Effector memory CD8-positive, alpha-beta T cell (primary cell): ENCODE data around the gene CUBN.

Source experiments
- ATAC-seq: fragments of 150-1000 bp; cut with Tn5 transposase; replicated peaks from 2 replicates; pipeline ENCODE4 v1.10.0; 2021; ENCODE audit warnings: mild to moderate bottlenecking, moderate library complexity
- DNase-seq, 3 experiments: peaks; one replicate each; pipeline ENCODE4 v3.0.0; 2021
- H3K27ac Mint-ChIP-seq, 2 donors: one replicate each; pipeline ENCODE4 v1.8.0; 2022; ENCODE audit warnings: mild to moderate bottlenecking in 2 of 2, mixed read lengths in 2 of 2, moderate library complexity in 2 of 2
- H3K27me3 Mint-ChIP-seq, 2 donors: one replicate each; pipeline ENCODE4 v1.8.0; 2022; ENCODE audit warnings: mixed read lengths in 2 of 2
- H3K36me3 Mint-ChIP-seq: one replicate; pipeline ENCODE4 v1.8.0; 2022; ENCODE audit warnings: mild to moderate bottlenecking, moderate library complexity, mixed read lengths; ENCODE audit not compliant: insufficient read depth
- H3K4me1 Mint-ChIP-seq, 2 donors: one replicate each; pipeline ENCODE4 v1.8.0; 2022; ENCODE audit warnings: low read depth in 2 of 2, mixed read lengths in 2 of 2
- H3K4me3 Mint-ChIP-seq, 2 donors: one replicate each; pipeline ENCODE4 v1.8.0; 2022; ENCODE audit warnings: mild to moderate bottlenecking in 2 of 2, mixed read lengths in 2 of 2, moderate library complexity in 2 of 2
- H3K9me3 Mint-ChIP-seq, 2 donors: one replicate each; pipeline ENCODE4 v1.8.0; 2022; ENCODE audit warnings: mixed read lengths in 2 of 2

CUBN gene

DNA sequence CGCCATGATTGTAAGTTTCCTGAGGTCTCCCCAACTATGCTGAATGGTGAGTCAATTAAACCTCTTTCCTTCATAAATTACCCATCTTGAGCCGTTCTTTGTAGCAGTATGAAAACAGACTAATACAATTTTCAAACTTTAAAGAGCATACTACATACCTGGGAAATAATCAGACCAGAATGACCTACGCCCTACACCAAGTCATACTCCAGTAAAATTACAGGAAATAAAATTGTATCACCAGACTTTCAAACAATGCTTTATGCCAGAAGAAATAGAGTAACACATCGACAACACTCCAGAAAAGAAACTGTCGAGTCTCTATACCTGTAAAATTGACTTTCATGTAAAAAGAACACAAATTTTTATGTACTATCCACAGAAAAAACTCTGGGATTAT, 331.0 kb downstream of the CUBN start:
- DNase-seq (no peak), ATAC-seq (no peak)
- Mint-ChIP-seq H3K36me3 (peaks cover 5% of the 10 kb centered on the region), H3K9me3 (no peaks in the 10 kb centered on the region), H3K27me3 (no peaks in the 10 kb centered on the region), H3K4me3 (no peak overlapping the region), H3K4me1 (peaks cover 32 to 57% of the 10 kb centered on the region in 2 donors), H3K27ac (peak overlapping the region; percentile 18 to 46)

GRCh38 chr10:16795410-16796073, 334.1 kb downstream of the CUBN start:
- ATAC-seq, result no peak
- no peaks in the 10 kb centered on the region for H3K9me3 Mint-ChIP-seq
- peaks cover 5% of the 10 kb centered on the region for H3K36me3 Mint-ChIP-seq
- H3K27me3 Mint-ChIP-seq, result no peaks in the 10 kb centered on the region
- H3K27ac Mint-ChIP-seq, result peak overlapping the region in 1 of 2 donors; percentile 36
- H3K4me1 Mint-ChIP-seq, result peaks cover 22 to 40% of the 10 kb centered on the region in 2 donors
- no peak overlapping the region for H3K4me3 Mint-ChIP-seq
- DNase-seq, result no peak

- ATAC-seq (no peak), DNase-seq (no peak)
- H3K4me1 Mint-ChIP-seq, result peaks cover 17 to 27% of the 10 kb centered on the region in 2 donors
- H3K4me3 Mint-ChIP-seq, result no peak overlapping the region
- no peak overlapping the region for H3K27ac Mint-ChIP-seq
- H3K36me3 Mint-ChIP-seq, result peaks cover 5% of the 10 kb centered on the region
- no peaks in the 10 kb centered on the region for H3K27me3 Mint-ChIP-seq
- no peaks in the 10 kb centered on the region for H3K9me3 Mint-ChIP-seq
Measured at GRCh38 chr10:16794005-16794404, 335.6 kb downstream of the CUBN start.

DNA sequence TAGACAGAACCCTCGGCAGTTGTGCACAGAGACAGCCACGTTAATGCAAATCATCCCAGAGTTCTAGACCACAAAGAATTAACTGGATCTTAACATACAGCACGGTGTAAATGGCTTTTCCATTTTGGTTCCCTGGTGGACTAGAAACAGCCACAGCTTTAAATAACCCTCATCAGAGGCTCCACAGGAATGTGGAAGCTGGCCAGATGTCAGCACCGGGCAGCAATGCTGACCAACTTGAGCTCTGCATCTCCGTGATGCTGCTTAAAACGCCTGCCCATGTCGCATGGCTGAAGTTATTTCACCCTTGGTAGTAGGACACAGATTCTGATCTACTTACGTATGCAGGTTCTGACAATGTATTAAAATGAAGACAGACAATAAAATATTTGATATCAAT, 336.9 kb downstream of the CUBN start:
- ATAC-seq (no peak), DNase-seq (no peak)
- H3K27ac Mint-ChIP-seq, result no peak overlapping the region
- no peaks in the 10 kb centered on the region for H3K9me3 Mint-ChIP-seq
- H3K4me3 Mint-ChIP-seq, result no peak overlapping the region
- no peaks in the 10 kb centered on the region for H3K27me3 Mint-ChIP-seq
- H3K4me1 Mint-ChIP-seq, result peaks cover 24 to 32% of the 10 kb centered on the region in 2 donors
- H3K36me3 Mint-ChIP-seq, result peaks cover under 1% of the 10 kb centered on the region

DNA sequence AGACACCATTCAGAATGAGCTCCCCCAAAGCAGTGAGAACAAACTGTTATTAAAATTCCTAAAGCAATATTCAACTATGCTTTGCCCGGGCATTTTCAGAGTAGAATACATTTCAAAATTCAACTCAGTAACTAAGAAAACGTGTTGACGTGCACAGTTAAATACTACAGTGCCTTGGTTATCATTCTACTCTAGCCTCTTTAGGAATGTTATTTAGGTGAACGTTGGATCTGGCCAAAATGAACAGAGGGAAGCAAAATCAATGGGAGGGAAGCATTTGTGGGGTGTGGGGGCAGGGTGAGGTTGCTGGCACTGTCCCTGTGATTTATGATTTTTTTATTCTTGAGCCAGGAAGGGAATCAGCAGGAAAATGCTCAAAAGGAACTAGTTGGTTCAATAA, 339.8 kb downstream of the CUBN start:
- peak overlapping the region; percentile 90 to 98 for H3K27ac Mint-ChIP-seq
- no peaks in the 10 kb centered on the region for H3K27me3 Mint-ChIP-seq
- ATAC-seq, result no peak
- H3K36me3 Mint-ChIP-seq, result peaks cover 7% of the 10 kb centered on the region
- DNase-seq, result no peak
- peaks cover 22 to 26% of the 10 kb centered on the region in 2 donors for H3K4me1 Mint-ChIP-seq
- no peak overlapping the region for H3K4me3 Mint-ChIP-seq
- H3K9me3 Mint-ChIP-seq, result peaks cover 2 to 7% of the 10 kb centered on the region in 2 donors

DNA sequence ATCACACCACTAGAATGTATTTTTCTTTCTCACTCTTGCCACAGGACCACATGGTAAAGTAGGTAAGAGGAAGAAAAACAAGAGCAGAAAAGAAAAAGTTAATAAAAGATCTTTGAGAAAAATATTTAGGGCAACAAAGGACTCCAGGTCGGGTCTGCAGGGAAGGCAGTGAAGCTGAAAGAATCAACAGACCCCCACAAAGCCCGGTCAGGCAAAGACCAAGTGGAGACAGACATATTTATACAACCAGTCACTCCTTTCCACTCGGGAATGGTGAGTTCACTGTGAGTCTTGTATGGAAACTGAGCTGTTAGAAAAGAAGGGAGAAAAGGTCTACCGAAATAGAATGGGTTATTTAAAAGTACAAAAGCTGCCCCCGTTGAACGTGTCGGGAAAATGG, 340.4 kb downstream of the CUBN start:
- peaks cover 7% of the 10 kb centered on the region for H3K36me3 Mint-ChIP-seq
- no peak for ATAC-seq
- H3K27ac Mint-ChIP-seq, result peak overlapping the region; percentile 90 to 98

DNA sequence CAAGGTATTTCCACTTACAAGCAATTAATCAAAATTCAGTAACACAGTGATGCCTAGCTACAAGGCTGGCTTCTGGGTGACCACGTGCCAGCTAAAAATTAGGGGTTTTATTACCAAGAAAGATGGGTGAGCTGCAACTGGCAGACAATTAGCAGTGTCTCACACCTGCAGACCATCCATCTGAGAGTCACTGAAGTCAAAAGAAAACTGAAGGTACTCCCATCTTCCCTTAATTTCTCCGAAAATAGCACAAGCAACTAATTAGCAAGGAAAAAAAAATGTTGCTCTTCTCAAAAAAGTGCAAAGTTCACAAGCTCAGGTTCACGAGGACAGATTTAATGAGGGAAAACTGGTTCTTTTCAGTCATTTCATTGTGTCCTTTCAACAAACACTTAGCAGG, 340.8 kb downstream of the CUBN start:
- H3K9me3 Mint-ChIP-seq, result peaks cover 2 to 7% of the 10 kb centered on the region in 2 donors
- peaks cover 7% of the 10 kb centered on the region for H3K36me3 Mint-ChIP-seq
- H3K27me3 Mint-ChIP-seq, result no peaks in the 10 kb centered on the region
- DNase-seq (no peak), ATAC-seq (no peak)
- H3K27ac Mint-ChIP-seq, result peak overlapping the region; percentile 90 to 98
- H3K4me1 Mint-ChIP-seq, result peaks cover 22 to 26% of the 10 kb centered on the region in 2 donors
- H3K4me3 Mint-ChIP-seq, result peak overlapping the region in 1 of 2 donors; percentile 71

More for the DNA sequence above, 340.4 kb downstream of the CUBN start:
- Mint-ChIP-seq H3K27me3 (no peaks in the 10 kb centered on the region), H3K4me1 (peaks cover 22 to 26% of the 10 kb centered on the region in 2 donors), H3K9me3 (peaks cover 2 to 7% of the 10 kb centered on the region in 2 donors), H3K4me3 (no peak overlapping the region)
- no peak for DNase-seq

DNA sequence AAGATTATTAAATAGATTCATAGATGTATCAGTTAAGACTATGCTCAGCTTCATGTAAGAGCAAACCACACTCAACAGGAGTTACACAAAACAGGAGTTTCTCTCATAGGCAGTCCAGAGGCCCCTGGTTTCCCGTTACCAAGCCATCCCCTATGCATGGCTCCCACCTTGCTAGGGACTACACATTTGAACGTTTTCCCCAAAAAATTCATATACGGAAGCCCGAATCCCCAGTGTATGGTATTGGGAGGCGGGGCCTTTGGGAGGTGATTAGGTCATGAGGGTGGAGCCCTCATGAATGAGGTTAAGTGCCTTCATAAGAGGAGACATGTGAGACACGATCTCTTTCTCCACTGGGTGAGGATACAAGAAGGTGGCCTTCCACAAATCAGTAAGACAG, 341.5 kb downstream of the CUBN start:
- H3K27ac Mint-ChIP-seq, result peak overlapping the region; percentile 90 to 98
- peak in 2 of 3 experiments; percentile 4 to 12 for DNase-seq
- peak overlapping the region; percentile 65 to 71 for H3K4me3 Mint-ChIP-seq
- H3K4me1 Mint-ChIP-seq, result peaks cover 22 to 23% of the 10 kb centered on the region in 2 donors
- no peaks in the 10 kb centered on the region for H3K27me3 Mint-ChIP-seq
- H3K9me3 Mint-ChIP-seq, result peaks cover 2 to 7% of the 10 kb centered on the region in 2 donors
- ATAC-seq, result peak; percentile 9
- H3K36me3 Mint-ChIP-seq, result peaks cover 7% of the 10 kb centered on the region

GRCh38 chr10:16787361-16787791, 342.2 kb downstream of the CUBN start:
- peaks cover 22% of the 10 kb centered on the region in 2 donors for H3K4me1 Mint-ChIP-seq
- peak overlapping the region; percentile 65 to 71 for H3K4me3 Mint-ChIP-seq
- peaks cover 7% of the 10 kb centered on the region for H3K36me3 Mint-ChIP-seq
- no peaks in the 10 kb centered on the region for H3K27me3 Mint-ChIP-seq
- ATAC-seq (peak; percentile 97), DNase-seq (peak; percentile 68 to 77 (median 68))
- peaks cover 2 to 7% of the 10 kb centered on the region in 2 donors for H3K9me3 Mint-ChIP-seq
- H3K27ac Mint-ChIP-seq, result peak overlapping the region; percentile 90 to 98

DNA sequence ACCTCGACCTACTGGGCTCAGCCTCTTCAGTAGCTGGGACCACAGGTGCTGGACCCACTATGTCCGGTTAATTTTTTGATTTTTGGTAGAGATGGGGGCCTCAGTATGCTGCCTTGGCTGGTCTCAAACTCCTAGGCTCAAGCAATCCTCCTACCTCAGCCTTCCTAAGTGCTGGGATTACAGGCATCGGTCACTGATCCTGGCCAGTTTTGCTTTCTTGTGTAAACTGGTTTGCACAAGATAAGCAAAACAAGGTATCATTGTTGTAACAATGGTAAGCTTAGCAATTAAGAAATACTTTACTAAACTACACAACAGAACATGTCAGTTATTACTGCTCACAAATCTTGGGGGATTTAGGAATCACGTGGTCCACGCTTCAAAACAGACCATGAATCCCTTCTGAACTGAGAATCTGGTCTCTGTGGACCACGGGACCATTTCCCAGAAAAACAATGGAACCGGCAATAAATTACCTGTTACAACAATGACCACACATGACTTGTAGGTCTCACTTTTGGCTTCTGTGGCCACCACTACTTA, 349.2 kb downstream of the CUBN start:
- Mint-ChIP-seq H3K4me1 (peaks cover 16 to 26% of the 10 kb centered on the region in 2 donors), H3K27ac (peak overlapping the region; percentile 25 to 79), H3K36me3 (peaks cover 8% of the 10 kb centered on the region), H3K27me3 (no peaks in the 10 kb centered on the region), H3K4me3 (no peak overlapping the region), H3K9me3 (no peaks in the 10 kb centered on the region)
- no peak for DNase-seq
- ATAC-seq, result no peak

- DNase-seq (peak in 1 of 3 experiments; percentile 10), ATAC-seq (peak; percentile 79)
- no peaks in the 10 kb centered on the region for H3K27me3 Mint-ChIP-seq
- H3K4me1 Mint-ChIP-seq, result peaks cover 14 to 26% of the 10 kb centered on the region in 2 donors
- H3K9me3 Mint-ChIP-seq, result no peaks in the 10 kb centered on the region
- no peak overlapping the region for H3K4me3 Mint-ChIP-seq
- H3K27ac Mint-ChIP-seq, result peak overlapping the region; percentile 25 to 79
- peaks cover 10% of the 10 kb centered on the region for H3K36me3 Mint-ChIP-seq
Measured at GRCh38 chr10:16779384-16779915, 350.2 kb downstream of the CUBN start.

- Mint-ChIP-seq H3K27ac (peak overlapping the region; percentile 68 to 73), H3K4me1 (peaks cover 14 to 31% of the 10 kb centered on the region in 2 donors), H3K9me3 (no peaks in the 10 kb centered on the region), H3K4me3 (peak overlapping the region in 1 of 2 donors; percentile 6), H3K36me3 (peaks cover 10% of the 10 kb centered on the region), H3K27me3 (no peaks in the 10 kb centered on the region)
- ATAC-seq (peak; percentile 71), DNase-seq (peak; percentile 4 to 19 (median 7))
Measured at GRCh38 chr10:16777473-16778370, 351.9 kb downstream of the CUBN start.

DNA sequence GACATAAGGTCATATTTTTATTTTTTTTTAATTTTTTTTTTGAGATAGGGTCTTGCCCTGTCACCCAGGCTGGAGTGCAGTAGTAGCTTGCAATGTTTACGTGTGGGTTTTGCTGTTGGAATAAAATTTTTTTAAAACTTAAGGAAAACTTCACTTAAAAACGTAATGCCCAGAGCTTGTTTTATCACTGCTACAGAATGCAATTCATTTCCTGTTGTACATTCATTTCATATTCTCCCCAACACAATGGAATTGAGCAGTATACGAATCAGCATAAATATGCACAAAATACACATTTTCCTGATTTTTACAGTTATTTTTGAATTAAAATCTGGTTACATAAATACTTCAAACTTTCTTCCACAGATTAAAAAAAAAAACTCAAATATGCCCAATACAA, 352.7 kb downstream of the CUBN start:
- no peaks in the 10 kb centered on the region for H3K27me3 Mint-ChIP-seq
- DNase-seq (no peak), ATAC-seq (no peak)
- peaks cover 17 to 35% of the 10 kb centered on the region in 2 donors for H3K4me1 Mint-ChIP-seq
- H3K4me3 Mint-ChIP-seq, result no peak overlapping the region
- H3K9me3 Mint-ChIP-seq, result no peaks in the 10 kb centered on the region
- peaks cover 10% of the 10 kb centered on the region for H3K36me3 Mint-ChIP-seq
- peak overlapping the region in 1 of 2 donors; percentile 73 for H3K27ac Mint-ChIP-seq
